GM12874 (cell line): ENCODE data around the gene CACNA1C.

Source experiments
- TF ChIP-seq, protein P1 (sequence below): IDR thresholded peaks from 2 replicates; pipeline ENCODE4 v1.5.1; 2011; ENCODE audit warnings: low read depth, mild to moderate bottlenecking, control low read depth, low read length, moderate library complexity; ENCODE audit not compliant: insufficient read depth

The CACNA1C gene

DNA sequence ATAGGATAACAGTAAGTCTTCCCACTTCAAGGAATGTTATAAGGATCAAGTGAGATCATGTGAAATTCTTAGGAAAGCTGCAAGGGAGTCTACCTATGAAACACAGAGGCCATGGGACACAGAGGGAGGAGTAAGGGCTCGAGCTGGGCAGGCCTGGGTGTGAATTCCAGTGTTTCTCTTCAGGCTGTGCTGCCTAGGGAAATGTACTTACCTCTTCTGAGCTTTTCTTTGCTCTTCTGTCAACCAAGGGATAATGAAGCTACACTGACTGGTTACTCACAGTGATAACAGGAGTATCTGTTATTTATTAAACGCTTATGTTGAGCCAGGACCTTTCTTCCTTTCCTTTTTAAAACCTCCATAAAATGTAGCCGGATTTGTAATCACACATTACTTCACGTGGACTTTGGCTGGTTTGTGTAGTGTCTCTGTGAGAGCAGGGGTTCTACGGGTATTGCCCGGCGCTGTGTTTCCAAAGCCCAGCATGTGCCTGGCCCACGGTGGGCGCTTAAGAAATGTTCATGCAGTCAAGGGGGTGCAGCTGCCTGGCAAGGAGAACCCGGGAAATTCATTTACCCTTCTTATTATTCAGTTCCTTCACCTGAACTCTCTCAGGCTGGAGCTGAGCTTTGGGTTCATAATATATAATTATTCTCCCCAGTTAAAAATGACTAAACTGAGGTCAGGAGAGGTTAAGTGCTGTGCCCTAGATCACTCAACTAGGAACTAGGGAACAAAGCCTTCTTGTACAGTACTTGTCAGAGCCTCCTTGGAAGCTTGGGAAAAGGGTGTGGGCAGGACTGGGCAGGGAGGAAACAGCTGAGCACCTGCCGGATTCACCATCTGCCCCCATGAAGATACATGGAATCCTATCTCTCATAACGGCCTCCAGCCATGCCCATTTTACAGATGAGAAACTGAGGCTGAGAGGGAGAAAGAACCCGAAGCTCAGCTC is 214.2 kb downstream of the CACNA1C start:
- TF ChIP-seq, protein P1, sequence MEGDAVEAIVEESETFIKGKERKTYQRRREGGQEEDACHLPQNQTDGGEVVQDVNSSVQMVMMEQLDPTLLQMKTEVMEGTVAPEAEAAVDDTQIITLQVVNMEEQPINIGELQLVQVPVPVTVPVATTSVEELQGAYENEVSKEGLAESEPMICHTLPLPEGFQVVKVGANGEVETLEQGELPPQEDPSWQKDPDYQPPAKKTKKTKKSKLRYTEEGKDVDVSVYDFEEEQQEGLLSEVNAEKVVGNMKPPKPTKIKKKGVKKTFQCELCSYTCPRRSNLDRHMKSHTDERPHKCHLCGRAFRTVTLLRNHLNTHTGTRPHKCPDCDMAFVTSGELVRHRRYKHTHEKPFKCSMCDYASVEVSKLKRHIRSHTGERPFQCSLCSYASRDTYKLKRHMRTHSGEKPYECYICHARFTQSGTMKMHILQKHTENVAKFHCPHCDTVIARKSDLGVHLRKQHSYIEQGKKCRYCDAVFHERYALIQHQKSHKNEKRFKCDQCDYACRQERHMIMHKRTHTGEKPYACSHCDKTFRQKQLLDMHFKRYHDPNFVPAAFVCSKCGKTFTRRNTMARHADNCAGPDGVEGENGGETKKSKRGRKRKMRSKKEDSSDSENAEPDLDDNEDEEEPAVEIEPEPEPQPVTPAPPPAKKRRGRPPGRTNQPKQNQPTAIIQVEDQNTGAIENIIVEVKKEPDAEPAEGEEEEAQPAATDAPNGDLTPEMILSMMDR = no peak

DNA sequence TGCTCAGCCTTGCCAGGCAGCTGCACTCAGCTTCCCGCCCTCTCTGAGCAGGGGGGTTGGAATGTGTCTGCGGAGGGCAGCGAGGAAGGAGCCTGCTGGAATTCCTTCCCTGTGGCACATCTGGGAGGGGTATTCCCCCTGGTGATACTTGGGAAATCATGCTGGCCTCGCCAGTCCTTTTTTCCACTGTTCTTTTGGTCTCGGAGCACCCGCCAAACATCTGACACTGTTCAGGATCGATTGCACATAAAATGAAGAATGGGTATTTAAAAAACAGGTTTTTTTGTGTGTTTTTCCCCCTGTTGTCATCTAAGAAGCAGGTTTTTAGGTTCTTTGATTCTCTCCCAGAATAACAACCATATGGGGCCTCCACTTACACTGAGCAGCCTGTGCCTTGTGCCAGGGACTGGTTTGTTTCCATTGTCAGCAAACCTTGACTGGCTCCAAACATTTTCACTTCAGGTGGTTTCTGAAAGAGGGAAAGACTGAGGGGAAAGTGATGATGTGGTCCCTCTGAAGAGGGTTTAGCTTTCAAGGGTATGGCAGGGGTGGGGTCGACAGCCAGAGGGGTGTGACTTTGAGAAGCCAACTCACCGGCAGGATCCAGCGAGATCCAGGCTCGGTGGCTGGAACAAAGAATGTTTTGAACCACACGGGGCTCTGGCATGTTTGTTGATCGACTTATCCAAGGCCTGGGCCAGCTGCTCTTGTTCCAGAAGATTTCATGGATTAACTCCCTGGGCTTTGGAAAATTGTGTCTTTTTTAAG is 215.1 kb downstream of the CACNA1C start:
- TF ChIP-seq, protein P1 = no peak

DNA sequence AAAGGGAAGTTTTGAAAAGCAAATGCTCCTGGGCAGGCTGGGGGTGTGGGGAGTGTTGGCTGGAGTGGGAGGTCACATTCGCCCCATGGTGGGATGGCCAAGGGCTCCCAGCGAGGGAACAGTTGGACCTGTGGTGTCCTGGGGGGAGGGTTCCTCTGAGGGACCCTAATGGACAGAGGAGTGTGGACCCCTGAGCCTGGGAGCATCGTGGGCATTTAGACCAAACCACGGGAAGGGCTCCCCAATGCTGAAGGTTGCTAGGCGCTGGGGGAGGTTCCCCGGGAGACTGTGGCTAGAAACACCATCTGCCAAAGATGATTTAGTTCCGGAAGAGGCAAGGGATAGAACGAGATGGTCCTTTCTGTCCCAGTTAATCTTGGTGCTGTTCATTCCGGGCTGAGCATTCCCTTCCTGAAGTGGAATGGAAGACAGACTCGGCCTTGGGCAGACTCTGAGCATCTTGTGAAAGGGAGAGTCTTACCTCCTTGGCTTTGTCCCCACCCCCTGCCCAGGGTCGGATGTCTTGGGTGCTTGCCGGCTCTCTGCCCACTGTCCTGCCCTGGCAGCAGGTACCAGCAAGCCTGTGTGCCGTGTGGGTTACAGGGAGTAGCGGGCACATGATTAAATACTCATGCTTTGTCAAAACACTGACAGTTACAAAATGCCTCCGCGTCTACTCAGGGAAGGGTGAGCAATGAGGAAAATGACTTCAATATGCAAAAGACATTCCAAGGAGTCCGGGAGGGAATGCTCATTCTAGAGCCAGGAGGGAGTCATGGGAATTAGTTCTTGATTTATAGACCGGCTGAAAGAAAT is 215.9 kb downstream of the CACNA1C start:
- TF ChIP-seq, protein P1 = no peak

DNA sequence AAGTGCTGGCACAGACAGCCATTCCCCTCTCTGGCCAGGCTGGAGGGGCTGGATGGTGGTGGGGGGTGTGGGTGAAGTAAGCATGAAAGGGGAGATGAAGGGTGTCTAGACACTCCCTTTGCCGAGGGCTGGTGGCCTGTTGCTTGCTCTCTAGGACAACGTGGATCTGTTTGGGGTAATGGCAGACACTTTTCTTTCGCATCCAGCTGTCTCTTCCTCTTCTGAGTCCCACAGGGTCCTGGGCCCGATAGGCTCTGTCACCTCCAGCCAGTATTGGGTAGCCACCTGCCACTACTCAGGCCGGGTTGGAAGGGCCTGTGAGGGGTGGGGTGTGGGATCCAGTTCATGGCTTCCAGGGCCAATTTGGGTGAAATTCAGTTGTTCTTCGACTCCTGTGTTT is 218.1 kb downstream of the CACNA1C start:
- TF ChIP-seq, protein P1 = no peak

DNA sequence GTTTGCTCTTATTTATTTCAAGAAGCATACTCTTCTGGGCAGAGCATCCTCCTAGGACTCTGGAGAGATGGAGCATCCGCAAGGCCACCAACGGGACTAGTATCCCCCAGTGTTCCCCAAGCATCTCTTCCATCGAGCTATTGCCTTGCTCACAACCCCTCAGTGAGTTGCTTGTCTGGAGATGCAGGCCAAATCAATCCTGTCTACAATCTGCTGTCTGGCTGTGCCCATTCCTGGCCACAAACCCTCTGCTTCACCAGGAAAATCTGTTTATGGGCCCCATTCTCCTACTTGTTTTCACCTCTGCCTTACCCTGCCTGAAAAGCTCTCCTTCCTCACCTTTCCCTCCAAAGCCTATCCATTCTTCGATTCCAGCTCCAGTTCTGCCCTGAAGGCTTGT is 219.2 kb downstream of the CACNA1C start:
- TF ChIP-seq, protein P1 = no peak

DNA sequence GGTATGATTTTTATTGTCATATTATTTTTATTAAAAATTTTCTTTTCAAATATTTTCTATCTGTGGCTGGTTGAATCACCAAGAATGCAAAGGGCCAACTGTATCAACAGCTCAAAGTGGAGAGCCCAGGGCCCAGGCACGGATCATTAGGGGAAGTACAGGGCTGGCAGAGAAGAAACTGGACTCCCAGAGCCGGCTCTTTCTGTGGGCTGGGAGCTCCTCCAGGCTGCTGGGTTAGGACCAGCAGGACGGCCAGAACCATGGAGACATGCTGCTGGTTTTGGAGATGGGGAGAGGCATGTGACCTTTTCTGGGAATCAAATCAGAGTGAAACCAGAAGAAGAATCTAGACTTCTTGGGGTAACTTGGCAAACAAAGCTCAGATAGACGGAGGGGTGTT is 220.5 kb downstream of the CACNA1C start:
- TF ChIP-seq, protein P1 = no peak

DNA sequence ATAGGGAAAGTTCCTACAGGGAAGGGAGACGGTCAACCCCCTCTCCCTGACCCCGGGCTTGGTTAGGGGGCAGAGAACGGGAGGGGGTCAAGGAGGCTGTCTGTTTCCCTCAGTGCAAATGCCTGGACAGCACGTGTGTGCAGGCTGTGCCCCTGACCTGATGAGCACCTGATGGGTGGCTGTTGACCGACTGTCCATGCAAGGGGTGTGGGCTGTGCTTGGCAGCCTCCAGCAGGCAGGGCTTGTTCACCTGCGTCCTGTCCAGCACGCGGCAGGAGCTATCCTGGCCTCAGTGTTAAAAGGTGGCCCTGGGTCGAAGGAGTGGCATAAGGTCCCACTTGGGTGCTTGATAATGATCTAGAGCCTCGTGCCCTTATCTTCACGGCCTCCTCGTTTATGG is 221.0 kb downstream of the CACNA1C start:
- TF ChIP-seq, protein P1 = no peak
